Transverse colon (tissue), 4 donors: Measurements from ENCODE around the gene LAMA4. TPM values are rescaled to one million over a fixed set of nuclear protein-coding genes. Genes with fewer than 3 reads are reported as not detected.

Experiments used
- DNase-seq: peaks from one replicate; pipeline ENCODE4 v3.0.0-alpha.2; 2019
- H3K27ac ChIP-seq, 4 donors: fragments of 200-600 bp; sonication (generic); 2 replicates each; pipeline ENCODE4 v1.5.1; 2016 to 2018; ENCODE audit warnings: inconsistent platforms in 4 of 4
- H3K27me3 ChIP-seq: fragments of 200-600 bp; sonication (generic); 2 replicates; pipeline ENCODE4 v1.5.1; 2017; ENCODE audit warnings: inconsistent platforms
- H3K36me3 ChIP-seq, 4 donors: fragments of 200-600 bp; sonication (generic); 2 replicates each; pipeline ENCODE4 v1.5.1; 2017 to 2019; ENCODE audit warnings: inconsistent platforms in 4 of 4
- H3K4me1 ChIP-seq, 4 donors: fragments of 200-600 bp; sonication (generic); 2 replicates each; pipeline ENCODE4 v1.5.1; 2017 to 2020; ENCODE audit warnings: inconsistent platforms in 4 of 4
- H3K4me3 ChIP-seq, 4 donors: fragments of 200-600 bp; sonication (generic); 1 replicate in 1 of 4; 2 replicates in 3 of 4; pipeline versions ENCODE4 v1.5.1 to v1.6.1; 2017 to 2019; ENCODE audit warnings: inconsistent platforms in 4 of 4
- H3K9me3 ChIP-seq, 2 donors: fragments of 200-600 bp; sonication (generic); 2 replicates each; pipeline ENCODE4 v1.5.1; 2017 to 2019; ENCODE audit warnings: inconsistent platforms in 2 of 2
- EP300 ChIP-seq: sonication (generic); formaldehyde crosslinking; IDR thresholded peaks from one replicate; pipeline ENCODE4 v1.6.1; 2017; ENCODE audit warnings: antibody characterized with exemption, low read depth
- POLR2A ChIP-seq: fragments of 450-650 bp; IDR thresholded peaks from one replicate; pipeline ENCODE4 v1.6.1; 2016; ENCODE audit warnings: antibody characterized with exemption, mild to moderate bottlenecking, moderate library complexity
- POLR2AphosphoS5 ChIP-seq, 3 donors: sonication (generic); formaldehyde crosslinking; IDR thresholded peaks; one replicate each; pipeline ENCODE4 v1.6.1; 2016; ENCODE audit warnings: antibody characterized with exemption in 3 of 3
- WGBS, 2 donors: methylation state at CpG; one replicate each; pipeline ENCODE4 v1.1.5; 2018; ENCODE audit warnings: low coverage in 1 of 2; 5-methylcytosine and 5-hydroxymethylcytosine counted together
- in situ Hi-C, 4 donors: fragments of 200-750 bp; cut with MboI; loops; one replicate each; pipeline versions ENCODE4 v1.15.0 to v1.15.1; 2017; ENCODE audit warnings: low sequenced_read_pairs in 3 of 4, low pct_ligation_motif_present in 1 of 4, low pct_unique_long_range_greater_than_20kb in 1 of 4
- intact Hi-C: fragments of 100-400 bp; cut with DNase I; formaldehyde crosslinking; loops from one replicate; pipeline ENCODE4 v1.15.1; 2023; ENCODE audit warnings: low total_unique reads
- total RNA-seq, 4 donors: library from RNA; depleted of rRNA; stranded (reverse); fragments of >200 nt; gene quantifications; one replicate each; pipeline ENCODE4 v1.1.0, GENCODE V29; 2016
- TF ChIP-seq, protein P1 (sequence below), 5 experiments: fragments of 200-600 bp in 3 of 5; fragments of 450-650 bp in 2 of 5; sonication (generic) in 3 of 5; IDR thresholded peaks; 1 replicate in 2 of 5; 2 replicates in 3 of 5; pipeline ENCODE4 v1.5.1; 2016 to 2017; ENCODE audit warnings: antibody characterized with exemption in 5 of 5, inconsistent platforms in 3 of 5, mild to moderate bottlenecking in 2 of 5, moderate library complexity in 1 of 5

Gene LAMA4
- total RNA-seq, 4 donors from 2014 or later = 27.3 to 54.9 (median 40.1) TPM

DNA sequence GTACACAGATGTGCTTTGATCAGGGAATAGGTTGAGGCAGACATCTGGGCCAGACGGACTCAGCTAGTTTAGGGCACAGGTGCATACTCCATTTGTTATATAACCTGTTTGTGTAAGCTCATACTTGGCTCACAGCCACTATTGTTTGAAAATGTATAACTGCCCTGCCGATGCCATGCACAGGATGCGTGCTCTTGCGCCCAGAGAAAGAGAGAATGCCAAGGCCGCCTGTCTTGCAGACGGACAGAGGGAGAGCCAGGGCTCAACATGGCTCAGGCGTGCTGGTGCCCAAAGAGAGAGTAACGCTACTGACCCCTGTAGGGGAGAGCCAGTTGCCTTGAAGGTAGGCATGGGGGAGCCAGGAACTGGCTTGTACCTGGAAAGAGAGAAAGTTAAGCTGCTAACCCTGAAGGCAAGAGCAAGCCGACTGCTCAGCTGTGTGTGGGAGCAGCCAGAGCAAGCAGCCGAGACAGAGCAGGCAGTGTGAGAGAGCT, 109.2 kb downstream of the LAMA4 start:
- no peak for DNase-seq
- in situ Hi-C loops = no loop called here
- intact Hi-C loops = no loop called here
- 44 to 80% methylated on average over 1 to 10 of the region's 10 CpGs for WGBS, 2 donors
- Histone ChIP-seq H3K9me3 (no peaks in the 10 kb centered on the region), H3K27ac (no peak overlapping the region), H3K4me3 (no peak overlapping the region), H3K27me3 (no peaks in the 10 kb centered on the region), H3K4me1 (peaks cover 0 to 7% (median 0%) of the 10 kb centered on the region in 4 donors), H3K36me3 (peaks cover 0 to 22% (median 3%) of the 10 kb centered on the region in 4 donors)
- TF ChIP-seq POLR2A = no peak
- TF ChIP-seq, protein P1, sequence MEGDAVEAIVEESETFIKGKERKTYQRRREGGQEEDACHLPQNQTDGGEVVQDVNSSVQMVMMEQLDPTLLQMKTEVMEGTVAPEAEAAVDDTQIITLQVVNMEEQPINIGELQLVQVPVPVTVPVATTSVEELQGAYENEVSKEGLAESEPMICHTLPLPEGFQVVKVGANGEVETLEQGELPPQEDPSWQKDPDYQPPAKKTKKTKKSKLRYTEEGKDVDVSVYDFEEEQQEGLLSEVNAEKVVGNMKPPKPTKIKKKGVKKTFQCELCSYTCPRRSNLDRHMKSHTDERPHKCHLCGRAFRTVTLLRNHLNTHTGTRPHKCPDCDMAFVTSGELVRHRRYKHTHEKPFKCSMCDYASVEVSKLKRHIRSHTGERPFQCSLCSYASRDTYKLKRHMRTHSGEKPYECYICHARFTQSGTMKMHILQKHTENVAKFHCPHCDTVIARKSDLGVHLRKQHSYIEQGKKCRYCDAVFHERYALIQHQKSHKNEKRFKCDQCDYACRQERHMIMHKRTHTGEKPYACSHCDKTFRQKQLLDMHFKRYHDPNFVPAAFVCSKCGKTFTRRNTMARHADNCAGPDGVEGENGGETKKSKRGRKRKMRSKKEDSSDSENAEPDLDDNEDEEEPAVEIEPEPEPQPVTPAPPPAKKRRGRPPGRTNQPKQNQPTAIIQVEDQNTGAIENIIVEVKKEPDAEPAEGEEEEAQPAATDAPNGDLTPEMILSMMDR (IDR thresholded peaks at IDR 0.05) = no peak
- no peak for TF ChIP-seq EP300
- TF ChIP-seq POLR2AphosphoS5 (IDR thresholded peaks at IDR 0.05) = no peak

DNA sequence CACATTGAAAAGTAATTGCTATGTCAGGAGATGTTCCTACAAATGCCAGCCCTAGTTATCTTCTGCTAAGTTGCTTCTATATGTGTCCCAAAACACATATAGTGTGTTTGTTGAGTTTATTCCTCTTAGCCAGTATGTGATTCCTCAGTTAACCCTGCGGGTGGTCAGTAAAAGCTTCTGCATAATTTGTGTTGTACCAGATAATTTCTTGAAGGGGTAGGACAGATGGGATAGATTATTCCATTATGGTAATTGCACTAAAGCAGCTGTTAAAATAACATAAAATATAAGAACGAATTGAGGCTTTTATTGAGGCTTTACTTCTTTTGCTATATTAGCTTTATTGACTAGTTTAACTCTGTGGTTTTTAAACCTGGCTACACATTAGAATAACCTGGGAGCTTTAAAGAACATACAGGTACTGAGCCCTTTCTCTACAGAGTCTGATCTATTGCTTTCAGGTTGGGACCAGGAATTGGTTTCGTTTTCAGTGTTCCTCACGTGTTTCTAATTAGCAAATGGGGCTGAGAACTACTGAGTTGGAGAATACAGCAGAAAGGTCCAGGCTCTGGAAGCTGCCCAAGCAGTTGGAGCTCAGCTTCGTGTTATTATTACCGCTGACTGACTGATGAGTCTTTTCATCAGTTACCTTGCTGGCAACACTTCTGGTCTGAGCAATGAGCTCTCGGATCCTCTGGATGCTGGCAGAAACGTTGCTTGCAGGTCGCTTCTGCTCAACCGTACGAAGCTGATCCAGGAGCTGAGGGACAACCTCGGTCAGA, 110.0 kb downstream of the LAMA4 start:
- WGBS, 2 donors = 80 to 81% methylated on average over 12 of the region's 12 CpGs
- Histone ChIP-seq H3K36me3 (peaks cover 0 to 22% (median 3%) of the 10 kb centered on the region in 4 donors), H3K4me1 (peaks cover 0 to 2% (median 0%) of the 10 kb centered on the region in 4 donors), H3K27me3 (no peaks in the 10 kb centered on the region), H3K4me3 (no peak overlapping the region), H3K27ac (no peak overlapping the region), H3K9me3 (no peaks in the 10 kb centered on the region)
- in situ Hi-C loops (no loop called here), intact Hi-C loops (no loop called here)
- no peak for TF ChIP-seq POLR2A
- no peak for TF ChIP-seq POLR2AphosphoS5 (IDR thresholded peaks at IDR 0.05)
- DNase-seq = no peak

DNA sequence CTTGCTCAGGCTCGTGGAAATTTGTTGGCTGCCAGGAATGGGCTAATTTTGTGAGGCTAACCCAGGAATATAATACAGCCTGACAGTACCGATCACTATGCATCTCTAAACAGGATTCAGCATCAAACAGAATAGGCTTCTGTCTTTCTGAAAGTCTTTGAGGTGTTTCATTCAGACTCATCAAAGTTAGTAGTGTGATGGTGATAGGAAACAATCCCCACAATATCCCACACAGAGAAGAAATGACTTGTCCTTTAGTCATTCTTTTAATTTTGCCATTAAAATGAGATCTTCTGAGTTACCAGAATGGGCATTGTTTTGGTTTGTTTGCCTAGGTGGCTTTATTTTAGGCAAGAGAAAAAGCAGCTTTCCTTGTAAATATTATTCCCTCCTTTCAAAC, 112.7 kb downstream of the LAMA4 start:
- in situ Hi-C loops = no loop called here
- TF ChIP-seq POLR2A = no peak
- TF ChIP-seq, protein P1 (IDR thresholded peaks at IDR 0.05) = no peak
- TF ChIP-seq EP300 = no peak
- no peak for TF ChIP-seq POLR2AphosphoS5 (IDR thresholded peaks at IDR 0.05)
- WGBS, 2 donors = 76 to 80% methylated on average over 1 to 2 of the region's 2 CpGs

DNA sequence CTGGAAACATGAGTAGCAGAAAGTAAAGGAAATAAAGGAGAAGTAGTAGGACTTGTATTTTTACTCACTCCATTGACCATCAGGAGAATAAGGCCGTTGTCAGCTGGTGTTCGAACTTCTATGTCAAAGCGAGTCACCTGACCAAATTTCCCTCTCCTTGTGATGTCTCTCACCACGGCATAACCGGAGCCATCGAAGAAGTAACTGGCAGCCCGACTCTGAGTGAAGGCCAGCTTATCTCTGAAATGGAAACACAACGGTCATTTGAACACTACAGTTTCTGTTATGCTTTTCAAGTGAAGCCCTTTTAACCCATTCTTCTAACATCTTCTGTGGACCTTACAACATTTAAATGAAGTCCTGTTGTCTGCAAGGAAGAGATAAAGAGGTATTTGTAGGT, 115.3 kb downstream of the LAMA4 start:
- no peak for DNase-seq
- peaks cover 0 to 18% (median 0%) of the 10 kb centered on the region in 4 donors for H3K36me3 ChIP-seq
- intact Hi-C loops = no loop called here

More for the DNA sequence above, 112.7 kb downstream of the LAMA4 start:
- no peak overlapping the region for H3K27ac ChIP-seq
- H3K4me3 ChIP-seq = no peak overlapping the region
- H3K36me3 ChIP-seq = peaks cover 0 to 22% (median 0%) of the 10 kb centered on the region in 4 donors
- no peaks in the 10 kb centered on the region for H3K27me3 ChIP-seq
- H3K4me1 ChIP-seq = no peaks in the 10 kb centered on the region
- intact Hi-C loops = no loop called here
- no peak for DNase-seq
- H3K9me3 ChIP-seq = no peaks in the 10 kb centered on the region

More for the DNA sequence above, 115.3 kb downstream of the LAMA4 start:
- Histone ChIP-seq H3K4me3 (no peak overlapping the region), H3K27me3 (no peaks in the 10 kb centered on the region), H3K4me1 (no peaks in the 10 kb centered on the region), H3K9me3 (no peaks in the 10 kb centered on the region), H3K27ac (no peak overlapping the region)
- 50 to 82% methylated on average over 1 to 8 of the region's 8 CpGs for WGBS, 2 donors
- TF ChIP-seq EP300 = no peak
- TF ChIP-seq POLR2A = no peak
- TF ChIP-seq POLR2AphosphoS5 (IDR thresholded peaks at IDR 0.05) = no peak
- TF ChIP-seq, protein P1 (IDR thresholded peaks at IDR 0.05) = no peak
- in situ Hi-C loops = no loop called here
